ENCODE measurements around the gene SLIT2. TPM values are rescaled to one million over a fixed set of nuclear protein-coding genes. Genes with fewer than 3 reads are reported as not detected.
A peak's percentile ranks its signal among the peaks of the same experiment; 100 is the strongest.

The SLIT2 gene
- total RNA-seq, 1 donor from 2014 or later = 45.6 TPM

DNA sequence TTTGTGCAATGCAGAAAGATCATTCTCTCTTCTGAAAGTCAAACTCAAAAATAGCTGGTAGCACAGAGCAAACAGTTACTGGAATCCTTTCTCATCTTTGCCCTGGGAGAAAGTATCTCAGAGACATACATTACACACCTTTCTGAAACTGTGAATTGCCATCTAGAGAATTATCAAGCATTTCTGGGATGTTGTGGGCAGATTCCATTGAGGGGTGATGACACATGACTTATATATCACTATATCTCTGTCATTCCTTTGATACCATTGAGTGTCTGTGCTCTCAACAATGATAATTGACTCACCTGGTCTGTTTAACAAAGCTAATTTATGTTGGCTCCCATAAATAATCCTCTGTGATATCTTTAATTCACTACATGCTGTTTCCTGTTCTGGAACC, 13.0 kb downstream of the SLIT2 start:
- Mint-ChIP-seq H3K36me3 (ENCODE audit: unreplicated experiment) (peaks cover 16% of the 10 kb centered on the region), H3K9me3 (ENCODE audit: unreplicated experiment) (no peaks in the 10 kb centered on the region), H3K4me3 (ENCODE audit: unreplicated experiment) (no peak overlapping the region), H3K27ac (ENCODE audit: unreplicated experiment) (no peak overlapping the region), H3K27me3 (ENCODE audit: unreplicated experiment) (no peaks in the 10 kb centered on the region), H3K4me1 (ENCODE audit: unreplicated experiment) (peaks cover 57% of the 10 kb centered on the region)
- DNase-seq (ENCODE audit: extremely low spot score, unreplicated experiment) = no peak
- TF ChIP-seq, protein P1, sequence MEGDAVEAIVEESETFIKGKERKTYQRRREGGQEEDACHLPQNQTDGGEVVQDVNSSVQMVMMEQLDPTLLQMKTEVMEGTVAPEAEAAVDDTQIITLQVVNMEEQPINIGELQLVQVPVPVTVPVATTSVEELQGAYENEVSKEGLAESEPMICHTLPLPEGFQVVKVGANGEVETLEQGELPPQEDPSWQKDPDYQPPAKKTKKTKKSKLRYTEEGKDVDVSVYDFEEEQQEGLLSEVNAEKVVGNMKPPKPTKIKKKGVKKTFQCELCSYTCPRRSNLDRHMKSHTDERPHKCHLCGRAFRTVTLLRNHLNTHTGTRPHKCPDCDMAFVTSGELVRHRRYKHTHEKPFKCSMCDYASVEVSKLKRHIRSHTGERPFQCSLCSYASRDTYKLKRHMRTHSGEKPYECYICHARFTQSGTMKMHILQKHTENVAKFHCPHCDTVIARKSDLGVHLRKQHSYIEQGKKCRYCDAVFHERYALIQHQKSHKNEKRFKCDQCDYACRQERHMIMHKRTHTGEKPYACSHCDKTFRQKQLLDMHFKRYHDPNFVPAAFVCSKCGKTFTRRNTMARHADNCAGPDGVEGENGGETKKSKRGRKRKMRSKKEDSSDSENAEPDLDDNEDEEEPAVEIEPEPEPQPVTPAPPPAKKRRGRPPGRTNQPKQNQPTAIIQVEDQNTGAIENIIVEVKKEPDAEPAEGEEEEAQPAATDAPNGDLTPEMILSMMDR (IDR thresholded peaks at IDR 0.05) = no peak

DNA sequence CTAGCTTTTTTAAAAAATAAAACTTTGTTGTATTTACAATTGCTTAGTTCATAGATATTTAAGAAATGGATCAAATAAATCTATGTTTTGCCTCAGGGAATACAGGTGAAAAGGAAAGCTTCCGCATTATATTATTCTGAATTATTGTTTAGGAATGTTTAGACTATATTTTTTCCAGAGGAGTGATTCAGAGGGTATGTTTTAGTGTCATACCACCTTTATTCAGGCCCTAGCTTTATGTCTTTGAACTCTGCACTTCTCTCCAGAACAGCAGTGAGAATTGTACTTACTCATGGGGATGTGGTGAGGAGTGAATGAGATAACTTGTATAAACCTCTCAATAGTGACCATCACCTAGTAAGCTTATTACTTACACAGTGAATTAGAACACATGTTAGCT, 14.0 kb downstream of the SLIT2 start:
- Mint-ChIP-seq H3K27ac (ENCODE audit: unreplicated experiment) (peak overlapping the region; percentile 9), H3K27me3 (ENCODE audit: unreplicated experiment) (no peaks in the 10 kb centered on the region), H3K9me3 (ENCODE audit: unreplicated experiment) (no peaks in the 10 kb centered on the region), H3K4me3 (ENCODE audit: unreplicated experiment) (no peak overlapping the region), H3K4me1 (ENCODE audit: unreplicated experiment) (peaks cover 51% of the 10 kb centered on the region), H3K36me3 (ENCODE audit: unreplicated experiment) (peaks cover 16% of the 10 kb centered on the region)
- DNase-seq (ENCODE audit: extremely low spot score, unreplicated experiment) = no peak
- TF ChIP-seq, protein P1 (IDR thresholded peaks at IDR 0.05) = no peak

GRCh38 chr4:20266215-20267082, 14.7 kb downstream of the SLIT2 start:
- H3K27ac Mint-ChIP-seq (ENCODE audit: unreplicated experiment) = no peak overlapping the region
- no peak overlapping the region for H3K4me3 Mint-ChIP-seq (ENCODE audit: unreplicated experiment)
- TF ChIP-seq, protein P1 (IDR thresholded peaks at IDR 0.05) = no peak
- no peaks in the 10 kb centered on the region for H3K9me3 Mint-ChIP-seq (ENCODE audit: unreplicated experiment)
- H3K36me3 Mint-ChIP-seq (ENCODE audit: unreplicated experiment) = peaks cover 16% of the 10 kb centered on the region
- no peaks in the 10 kb centered on the region for H3K27me3 Mint-ChIP-seq (ENCODE audit: unreplicated experiment)
- H3K4me1 Mint-ChIP-seq (ENCODE audit: unreplicated experiment) = peaks cover 43% of the 10 kb centered on the region
- DNase-seq (ENCODE audit: extremely low spot score, unreplicated experiment) = no peak

DNA sequence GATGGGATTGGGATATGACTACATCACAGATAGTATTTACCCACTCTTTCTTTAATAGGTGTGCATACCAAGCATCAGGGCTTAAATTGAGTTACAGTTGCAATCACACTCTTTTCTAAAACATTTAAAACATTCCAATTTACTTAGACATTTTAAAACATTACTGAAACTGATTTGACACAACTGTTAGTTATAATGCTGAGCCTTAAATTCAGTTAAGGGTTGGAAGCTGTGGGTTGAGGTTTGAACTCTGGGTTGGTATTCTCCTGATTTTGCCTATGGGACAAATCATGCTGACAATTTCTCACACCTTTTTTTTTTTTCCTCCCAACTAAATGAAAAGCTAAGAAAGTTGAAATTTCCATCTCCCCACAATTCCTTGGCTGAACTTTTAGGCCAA, 16.3 kb downstream of the SLIT2 start:
- TF ChIP-seq, protein P1 (IDR thresholded peaks at IDR 0.05) = no peak
- no peaks in the 10 kb centered on the region for H3K9me3 Mint-ChIP-seq (ENCODE audit: unreplicated experiment)
- H3K36me3 Mint-ChIP-seq (ENCODE audit: unreplicated experiment) = peaks cover 7% of the 10 kb centered on the region
- peaks cover 41% of the 10 kb centered on the region for H3K4me1 Mint-ChIP-seq (ENCODE audit: unreplicated experiment)
- H3K27ac Mint-ChIP-seq (ENCODE audit: unreplicated experiment) = peak overlapping the region; percentile 29
- no peak overlapping the region for H3K4me3 Mint-ChIP-seq (ENCODE audit: unreplicated experiment)
- H3K27me3 Mint-ChIP-seq (ENCODE audit: unreplicated experiment) = no peaks in the 10 kb centered on the region
- DNase-seq (ENCODE audit: extremely low spot score, unreplicated experiment) = no peak

- no peaks in the 10 kb centered on the region for H3K9me3 Mint-ChIP-seq (ENCODE audit: unreplicated experiment)
- no peak overlapping the region for H3K27ac Mint-ChIP-seq (ENCODE audit: unreplicated experiment)
- TF ChIP-seq, protein P1 (IDR thresholded peaks at IDR 0.05) = no peak
- H3K36me3 Mint-ChIP-seq (ENCODE audit: unreplicated experiment) = peaks cover 14% of the 10 kb centered on the region
- H3K4me3 Mint-ChIP-seq (ENCODE audit: unreplicated experiment) = no peak overlapping the region
- DNase-seq (ENCODE audit: extremely low spot score, unreplicated experiment) = no peak
- H3K27me3 Mint-ChIP-seq (ENCODE audit: unreplicated experiment) = no peaks in the 10 kb centered on the region
- H3K4me1 Mint-ChIP-seq (ENCODE audit: unreplicated experiment) = peaks cover 40% of the 10 kb centered on the region
Observed at GRCh38 chr4:20269320-20269719, 17.6 kb downstream of the SLIT2 start.
